GM12878 (cell line): ENCODE measurements around the gene PPP1R1C. TPM values are rescaled to one million over a fixed set of nuclear protein-coding genes. Genes with fewer than 3 reads are reported as not detected.

ENCODE experiments used
- ATAC-seq: fragments of 200-7000 bp; cut with Tn5 transposase; 3 replicates; pipeline ENCODE4 v1.9.1; 2020; ENCODE audit warnings: mild to moderate bottlenecking, moderate library complexity
- BruUV-seq: library from RNA; stranded (reverse); fragments of 400-500 nt; replicated peaks from 2 replicates; lab custom pipeline; 2021; lab: Mats Ljungman, UMichigan
- CTCF ChIA-PET: fragments of 300-600 bp; sonication (Branson Sonifier 250); formaldehyde crosslinking; extraction: SDS; loops from one replicate; lab custom pipeline; 2021; ENCODE audit warnings: inconsistent platforms; lab: Yijun Ruan, JAX
- POLR2A ChIA-PET: fragments of 350-600 bp; formaldehyde crosslinking; extraction: SDS; loops from one replicate; lab custom pipeline; 2021; ENCODE audit warnings: inconsistent platforms; lab: Charles Lee
- RAD21 ChIA-PET: fragments of 300-600 bp; sonication (Branson Sonifier 250); formaldehyde crosslinking; loops from one replicate; lab custom pipeline; 2023; ENCODE audit warnings: antibody characterized with exemption; ENCODE audit not compliant: unreplicated experiment; lab: Charles Lee
- SMC1A ChIA-PET: fragments of 300-600 bp; sonication (Branson Sonifier 250); formaldehyde crosslinking; loops from one replicate; lab custom pipeline; 2023; ENCODE audit not compliant: unreplicated experiment, uncharacterized antibody; lab: Charles Lee
- DNase-seq: peaks from one replicate; pipeline ENCODE4 v3.0.0-alpha.2; 2011; ENCODE audit warnings: low read depth, low spot score
- FAIRE-seq: peaks from 3 replicates; lab custom pipeline; 2011; peaks lifted over from hg19 to GRCh38; lab: Jason Lieb, UNC
- H2AFZ ChIP-seq: 2 replicates; pipeline ENCODE4 v1.6.0; 2011; ENCODE audit warnings: low read depth, low read length, control low read depth; ENCODE audit not compliant: control insufficient read depth
- H3K27ac ChIP-seq: 2 replicates; pipeline ENCODE4 v1.5.1; 2011; ENCODE audit warnings: control low read depth; ENCODE audit not compliant: control insufficient read depth, insufficient read depth
- H3K27me3 ChIP-seq, 2 experiments: replicated peaks in 1 of 2; 2 replicates each; pipeline versions ENCODE4 v1.6.0 to v1.6.1; 2011; ENCODE audit warnings: low read length in 1 of 2; ENCODE audit not compliant: control insufficient read depth in 2 of 2, insufficient read depth in 2 of 2
- H3K36me3 ChIP-seq, 2 experiments: 2 replicates each; pipeline ENCODE4 v1.5.1; 2011; ENCODE audit warnings: low read length in 1 of 2; ENCODE audit not compliant: control insufficient read depth in 2 of 2, insufficient read depth in 2 of 2
- H3K4me1 ChIP-seq: 2 replicates; pipeline ENCODE4 v1.6.1; 2011; ENCODE audit warnings: mild to moderate bottlenecking, low read length, moderate library complexity, mixed read lengths; ENCODE audit not compliant: control insufficient read depth, insufficient read depth
- H3K4me2 ChIP-seq: 2 replicates; pipeline ENCODE4 v1.6.0; 2011; ENCODE audit warnings: control low read depth; ENCODE audit not compliant: control insufficient read depth, insufficient read depth
- H3K4me3 ChIP-seq: fragments of 200-600 bp; sonication (generic); 2 replicates; pipeline ENCODE4 v1.5.1; 2016
- H3K79me2 ChIP-seq: 2 replicates; pipeline ENCODE4 v1.6.0; 2011; ENCODE audit warnings: low read length; ENCODE audit not compliant: control insufficient read depth, insufficient read depth
- H3K9ac ChIP-seq: 2 replicates; pipeline ENCODE4 v1.8.0; 2011; ENCODE audit warnings: low read length, control low read depth, mixed read lengths; ENCODE audit not compliant: control insufficient read depth, insufficient read depth
- H3K9me3 ChIP-seq: replicated peaks from 3 replicates; pipeline ENCODE4 v1.5.1; 2011; ENCODE audit warnings: mild to moderate bottlenecking, low read length; ENCODE audit not compliant: control insufficient read depth, insufficient read depth
- H4K20me1 ChIP-seq: 2 replicates; pipeline ENCODE4 v1.6.0; 2011; ENCODE audit not compliant: control insufficient read depth, insufficient read depth
- CBFB ChIP-seq: IDR thresholded peaks from 2 replicates; pipeline ENCODE4 v1.6.1; 2016; ENCODE audit warnings: antibody characterized with exemption, low read depth
- CREB1 ChIP-seq: IDR thresholded peaks from 2 replicates; pipeline ENCODE4 v1.6.1; 2012; ENCODE audit warnings: low read depth, mild to moderate bottlenecking, inconsistent platforms
- CREM ChIP-seq: IDR thresholded peaks from 2 replicates; pipeline ENCODE4 v1.6.1; 2014; ENCODE audit warnings: antibody characterized with exemption, low read depth
- GABPA ChIP-seq: IDR thresholded peaks from 2 replicates; pipeline ENCODE4 v1.6.1; 2014; ENCODE audit warnings: antibody characterized with exemption, low read depth, mild to moderate bottlenecking, inconsistent platforms
- IKZF1 ChIP-seq: fragments of 450-650 bp; conservative IDR thresholded peaks from 2 replicates; pipeline ENCODE4 v1.6.1; 2017; ENCODE audit warnings: antibody characterized with exemption, mild to moderate bottlenecking
- MTA2 ChIP-seq: fragments of 450-650 bp; IDR thresholded peaks from 2 replicates; pipeline ENCODE4 v1.6.1; 2016; ENCODE audit warnings: low read depth, mild to moderate bottlenecking, moderate library complexity
- POLR2AphosphoS5 ChIP-seq: IDR thresholded peaks from 2 replicates; pipeline ENCODE4 v1.6.1; 2011; ENCODE audit warnings: mild to moderate bottlenecking, low read length, inconsistent platforms
- SIX5 ChIP-seq: IDR thresholded peaks from 2 replicates; pipeline ENCODE4 v1.6.1; 2011; ENCODE audit warnings: mild to moderate bottlenecking, low read depth, low read length, moderate library complexity; ENCODE audit not compliant: severe bottlenecking
- STAT3 ChIP-seq: IDR thresholded peaks from 2 replicates; pipeline ENCODE4 v1.6.1; 2011; ENCODE audit warnings: low read depth, low read length, improper control_type of control experiment
- ZNF207 ChIP-seq: fragments of 450-650 bp; IDR thresholded peaks from 2 replicates; pipeline ENCODE4 v1.6.1; 2014; ENCODE audit warnings: antibody characterized with exemption, mild to moderate bottlenecking, borderline replicate concordance
- ZNF274 ChIP-seq: IDR thresholded peaks from one replicate; pipeline ENCODE4 v1.8.0; 2011; ENCODE audit not compliant: insufficient read length, insufficient read depth
- ZNF384 ChIP-seq: IDR thresholded peaks from 2 replicates; pipeline ENCODE4 v1.6.1; 2012; ENCODE audit warnings: low read depth, mild to moderate bottlenecking, low read length, improper control_type of control experiment, borderline replicate concordance
- ZNF622 ChIP-seq: fragments of 450-650 bp; IDR thresholded peaks from 2 replicates; pipeline ENCODE4 v1.6.1; 2017; ENCODE audit warnings: mild to moderate bottlenecking, inconsistent platforms
- WGBS: methylation state at CpG from one replicate; pipeline ENCODE4 v1.1.6; 2016; ENCODE audit warnings: low lambda C conversion rate; ENCODE audit not compliant: insufficient replicate concordance, insufficient coverage; ENCODE audit errors: missing lambda C conversion rate; 5-methylcytosine and 5-hydroxymethylcytosine counted together
- in situ Hi-C: fragments of 300-500 bp; cut with MboI; formaldehyde crosslinking; loops from 9 replicates; pipeline ENCODE4 v1.14.3; 2018; ENCODE audit warnings: mixed read lengths
- intact Hi-C: fragments of 100-400 bp; cut with micrococcal nuclease; formaldehyde crosslinking; loops from one replicate; pipeline ENCODE4 v1.14.2; 2022; ENCODE audit not compliant: unreplicated experiment
- polyA plus RNA-seq, 11 experiments: library from polyadenylated mRNA; depleted of rRNA in 4 of 11; unstranded in 6 of 11; stranded (reverse) in 5 of 11; fragments of >200 nt; fragmentation: Nextera tagmentation in 4 of 11; fragmentation: Illumina TruSeq in 1 of 11; extraction: Ambion mirVana in 4 of 11; extraction: Trizol in 1 of 11; gene quantifications; 1 replicate in 1 of 11; 2 replicates in 10 of 11; pipeline versions ENCODE4 v1.2.1 to v1.2.3, GENCODE V29; 2011 to 2016; ENCODE audit warnings: inconsistent platforms in 2 of 11, missing spikeins in 2 of 11, low read depth in 1 of 11
- total RNA-seq, 4 experiments: library from RNA; depleted of rRNA in 3 of 4; stranded (reverse); fragments of >200 nt in 3 of 4; fragmentation: Illumina TruSeq in 1 of 4; extraction: Trizol in 1 of 4; gene quantifications; 2 replicates each; pipeline versions ENCODE4 v1.2.1 to v1.2.3, GENCODE V29; 2013 to 2021
- TF ChIP-seq, protein P1 (sequence below): fragments of 450-650 bp; IDR thresholded peaks from 2 replicates; pipeline ENCODE4 v1.6.1; 2016; ENCODE audit warnings: mild to moderate bottlenecking
- TF ChIP-seq, protein P2 (sequence below): fragments of 450-650 bp; conservative IDR thresholded peaks from 2 replicates; pipeline ENCODE4 v1.6.1; 2017; ENCODE audit warnings: mild to moderate bottlenecking, moderate library complexity
- TF ChIP-seq, protein P3 (sequence below): fragments of 450-650 bp; IDR thresholded peaks from 2 replicates; pipeline ENCODE4 v1.6.1; 2016; ENCODE audit warnings: mild to moderate bottlenecking, moderate library complexity, borderline replicate concordance

Gene PPP1R1C
- total and polyA plus RNA-seq, 10 of the 15 experiments (the other 5 are each of a cell fraction or from before 2014, with no cell fraction given): 0.11 TPM; not detected in 9

DNA sequence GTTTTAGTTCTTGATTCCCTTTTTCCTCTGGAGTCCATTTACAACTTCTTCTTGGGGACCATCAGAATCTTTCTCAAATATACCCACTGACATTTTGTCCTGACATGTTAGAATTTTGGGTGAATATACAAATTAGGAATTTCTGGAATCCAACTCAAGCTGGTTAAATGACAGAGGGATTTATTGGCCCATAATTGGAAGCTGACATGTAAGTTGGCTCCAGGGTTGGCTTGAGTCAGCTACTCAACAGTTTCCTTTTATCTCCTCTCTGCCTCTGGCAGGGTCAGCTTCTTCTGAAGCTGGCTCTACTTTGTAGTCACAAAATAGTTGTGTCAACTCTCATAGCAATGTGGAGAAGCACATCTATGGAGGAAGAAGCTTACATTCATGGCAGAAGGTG is 36.6 kb upstream of the PPP1R1C start (continued):
- no peak for TF ChIP-seq CREM

DNA sequence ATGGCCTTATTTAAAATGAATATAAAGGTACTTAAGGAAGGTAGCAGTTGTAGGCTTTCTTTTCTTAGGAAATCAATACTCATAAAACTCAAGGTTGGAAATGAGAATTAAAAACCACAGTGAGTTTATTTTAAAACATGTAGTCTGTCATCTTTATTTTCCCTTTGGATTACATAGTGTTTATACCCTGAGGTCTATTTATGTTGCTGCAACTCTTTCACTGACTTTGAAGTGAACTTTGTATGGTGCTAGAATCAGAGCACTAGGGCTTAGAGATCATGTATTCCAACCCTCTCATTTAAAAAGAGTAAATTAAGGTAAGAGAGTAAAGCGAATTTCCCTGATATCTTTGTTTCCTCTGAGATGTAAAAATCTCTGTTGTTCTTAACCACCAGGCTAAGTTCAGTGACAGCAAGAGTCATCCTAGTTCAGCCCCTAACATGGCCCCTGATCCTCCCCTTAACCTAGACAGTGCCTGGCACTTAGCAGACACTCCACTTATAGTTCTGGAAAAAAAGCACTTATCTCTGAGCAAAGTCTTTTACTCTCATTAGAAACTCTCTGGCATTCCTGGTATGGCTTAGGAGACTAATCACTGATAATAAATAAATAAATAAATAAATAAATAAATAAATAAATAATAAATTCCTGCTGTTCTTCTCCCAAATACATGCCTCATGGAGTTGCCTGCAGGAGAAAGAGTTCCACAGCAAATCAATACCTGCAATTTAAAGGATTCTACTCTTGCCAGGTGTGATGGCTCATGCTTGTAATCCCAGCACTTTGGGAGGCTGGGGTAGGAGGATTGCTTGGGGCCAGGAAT is 33.0 kb upstream of the PPP1R1C start:
- BruUV-seq: no TSS peak
- ChIA-PET RAD21 (no interaction called here), CTCF (interaction anchor here (1.1 to 3.0 kb wide), 6 partner anchors 35 to 212 kb away, joined by 3 to 24 read pairs (median 7); no protein-coding TSS in a partner anchor), SMC1A (interaction anchor here (0.5 kb wide), 1 partner anchor 436 kb away, joined by 3 read pairs; no protein-coding TSS in a partner anchor), POLR2A (no interaction called here)
- Histone ChIP-seq H3K4me3 (no peak overlapping the region), H4K20me1 (no peaks in the 10 kb centered on the region), H3K9me3 (no peaks in the 10 kb centered on the region), H3K27me3 (0 out of 4 replicates have a peak, but pooled peaks cover 0 to 4% of the 10 kb centered on the region in 2 experiments), H3K9ac (no peak overlapping the region), H3K36me3 (no peaks in the 10 kb centered on the region), H3K79me2 (no peaks in the 10 kb centered on the region), H2AFZ (no peak overlapping the region), H3K4me2 (no peak overlapping the region), H3K4me1 (no peaks in the 10 kb centered on the region), H3K27ac (no peak overlapping the region)
- intact Hi-C loops (no loop called here), in situ Hi-C loops (no loop called here)
- no peak for FAIRE-seq
- DNase-seq: no peak
- no peak for ATAC-seq
- 0% methylated on average over 1 of the region's 1 CpG for WGBS
- no peak for TF ChIP-seq ZNF384
- TF ChIP-seq MTA2: no peak
- TF ChIP-seq, protein P1, sequence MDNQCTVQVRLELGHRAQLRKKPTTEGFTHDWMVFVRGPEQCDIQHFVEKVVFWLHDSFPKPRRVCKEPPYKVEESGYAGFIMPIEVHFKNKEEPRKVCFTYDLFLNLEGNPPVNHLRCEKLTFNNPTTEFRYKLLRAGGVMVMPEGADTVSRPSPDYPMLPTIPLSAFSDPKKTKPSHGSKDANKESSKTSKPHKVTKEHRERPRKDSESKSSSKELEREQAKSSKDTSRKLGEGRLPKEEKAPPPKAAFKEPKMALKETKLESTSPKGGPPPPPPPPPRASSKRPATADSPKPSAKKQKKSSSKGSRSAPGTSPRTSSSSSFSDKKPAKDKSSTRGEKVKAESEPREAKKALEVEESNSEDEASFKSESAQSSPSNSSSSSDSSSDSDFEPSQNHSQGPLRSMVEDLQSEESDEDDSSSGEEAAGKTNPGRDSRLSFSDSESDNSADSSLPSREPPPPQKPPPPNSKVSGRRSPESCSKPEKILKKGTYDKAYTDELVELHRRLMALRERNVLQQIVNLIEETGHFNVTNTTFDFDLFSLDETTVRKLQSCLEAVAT: no peak
- TF ChIP-seq STAT3: no peak
- TF ChIP-seq, protein P2, sequence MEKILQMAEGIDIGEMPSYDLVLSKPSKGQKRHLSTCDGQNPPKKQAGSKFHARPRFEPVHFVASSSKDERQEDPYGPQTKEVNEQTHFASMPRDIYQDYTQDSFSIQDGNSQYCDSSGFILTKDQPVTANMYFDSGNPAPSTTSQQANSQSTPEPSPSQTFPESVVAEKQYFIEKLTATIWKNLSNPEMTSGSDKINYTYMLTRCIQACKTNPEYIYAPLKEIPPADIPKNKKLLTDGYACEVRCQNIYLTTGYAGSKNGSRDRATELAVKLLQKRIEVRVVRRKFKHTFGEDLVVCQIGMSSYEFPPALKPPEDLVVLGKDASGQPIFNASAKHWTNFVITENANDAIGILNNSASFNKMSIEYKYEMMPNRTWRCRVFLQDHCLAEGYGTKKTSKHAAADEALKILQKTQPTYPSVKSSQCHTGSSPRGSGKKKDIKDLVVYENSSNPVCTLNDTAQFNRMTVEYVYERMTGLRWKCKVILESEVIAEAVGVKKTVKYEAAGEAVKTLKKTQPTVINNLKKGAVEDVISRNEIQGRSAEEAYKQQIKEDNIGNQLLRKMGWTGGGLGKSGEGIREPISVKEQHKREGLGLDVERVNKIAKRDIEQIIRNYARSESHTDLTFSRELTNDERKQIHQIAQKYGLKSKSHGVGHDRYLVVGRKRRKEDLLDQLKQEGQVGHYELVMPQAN: no peak
- no peak for TF ChIP-seq POLR2AphosphoS5
- no peak for TF ChIP-seq ZNF274
- TF ChIP-seq GABPA: no peak
- TF ChIP-seq SIX5: no peak
- TF ChIP-seq ZNF622: no peak
- TF ChIP-seq ZNF207: no peak
- no peak for TF ChIP-seq CREB1
- TF ChIP-seq CBFB: no peak
- TF ChIP-seq, protein P3, sequence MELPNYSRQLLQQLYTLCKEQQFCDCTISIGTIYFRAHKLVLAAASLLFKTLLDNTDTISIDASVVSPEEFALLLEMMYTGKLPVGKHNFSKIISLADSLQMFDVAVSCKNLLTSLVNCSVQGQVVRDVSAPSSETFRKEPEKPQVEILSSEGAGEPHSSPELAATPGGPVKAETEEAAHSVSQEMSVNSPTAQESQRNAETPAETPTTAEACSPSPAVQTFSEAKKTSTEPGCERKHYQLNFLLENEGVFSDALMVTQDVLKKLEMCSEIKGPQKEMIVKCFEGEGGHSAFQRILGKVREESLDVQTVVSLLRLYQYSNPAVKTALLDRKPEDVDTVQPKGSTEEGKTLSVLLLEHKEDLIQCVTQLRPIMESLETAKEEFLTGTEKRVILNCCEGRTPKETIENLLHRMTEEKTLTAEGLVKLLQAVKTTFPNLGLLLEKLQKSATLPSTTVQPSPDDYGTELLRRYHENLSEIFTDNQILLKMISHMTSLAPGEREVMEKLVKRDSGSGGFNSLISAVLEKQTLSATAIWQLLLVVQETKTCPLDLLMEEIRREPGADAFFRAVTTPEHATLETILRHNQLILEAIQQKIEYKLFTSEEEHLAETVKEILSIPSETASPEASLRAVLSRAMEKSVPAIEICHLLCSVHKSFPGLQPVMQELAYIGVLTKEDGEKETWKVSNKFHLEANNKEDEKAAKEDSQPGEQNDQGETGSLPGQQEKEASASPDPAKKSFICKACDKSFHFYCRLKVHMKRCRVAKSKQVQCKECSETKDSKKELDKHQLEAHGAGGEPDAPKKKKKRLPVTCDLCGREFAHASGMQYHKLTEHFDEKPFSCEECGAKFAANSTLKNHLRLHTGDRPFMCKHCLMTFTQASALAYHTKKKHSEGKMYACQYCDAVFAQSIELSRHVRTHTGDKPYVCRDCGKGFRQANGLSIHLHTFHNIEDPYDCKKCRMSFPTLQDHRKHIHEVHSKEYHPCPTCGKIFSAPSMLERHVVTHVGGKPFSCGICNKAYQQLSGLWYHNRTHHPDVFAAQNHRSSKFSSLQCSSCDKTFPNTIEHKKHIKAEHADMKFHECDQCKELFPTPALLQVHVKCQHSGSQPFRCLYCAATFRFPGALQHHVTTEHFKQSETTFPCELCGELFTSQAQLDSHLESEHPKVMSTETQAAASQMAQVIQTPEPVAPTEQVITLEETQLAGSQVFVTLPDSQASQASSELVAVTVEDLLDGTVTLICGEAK: no peak
- TF ChIP-seq IKZF1: no peak
